MCF 10A (cell line): Measurements from ENCODE around the gene NRXN3. TPM values are rescaled to one million over a fixed set of nuclear protein-coding genes. Genes with fewer than 3 reads are reported as not detected.
"Not testable (repeated sequence)": the region's sequence is repeated elsewhere in the genome, so short reads cannot be mapped to it uniquely, and the experiment has no call there.

Source experiments
- BruUV-seq: library from RNA; stranded (reverse); fragments of 400-500 nt; replicated peaks from 2 replicates; lab custom pipeline; 2021; lab: Mats Ljungman, UMichigan
- CTCF ChIA-PET: fragments of 300-600 bp; sonication (Branson Sonifier 250); formaldehyde crosslinking; extraction: SDS; loops from one replicate; lab custom pipeline; 2021; ENCODE audit warnings: antibody characterized with exemption, inconsistent platforms; lab: Yijun Ruan, JAX
- POLR2A ChIA-PET: fragments of 300-600, 350-650 bp; sonication (Branson Sonifier 250); formaldehyde crosslinking; extraction: SDS; loops from one replicate; lab custom pipeline; 2020; ENCODE audit warnings: antibody characterized with exemption, inconsistent platforms; lab: Yijun Ruan, JAX
- DNase-seq: peaks from one replicate; pipeline ENCODE4 v3.0.0-alpha.2; 2018; ENCODE audit not compliant: unreplicated experiment
- H3K27ac Mint-ChIP-seq: one replicate; pipeline ENCODE4 v1.8.0; 2022; ENCODE audit warnings: mild to moderate bottlenecking, low read depth, mixed read lengths; ENCODE audit not compliant: unreplicated experiment
- H3K27me3 Mint-ChIP-seq: one replicate; pipeline ENCODE4 v1.8.0; 2022; ENCODE audit warnings: mixed read lengths; ENCODE audit not compliant: insufficient read depth, unreplicated experiment
- H3K36me3 Mint-ChIP-seq: one replicate; pipeline ENCODE4 v1.8.0; 2022; ENCODE audit warnings: mild to moderate bottlenecking, moderate library complexity, mixed read lengths; ENCODE audit not compliant: insufficient read depth, unreplicated experiment
- H3K4me1 Mint-ChIP-seq: one replicate; pipeline ENCODE4 v1.8.0; 2022; ENCODE audit warnings: mixed read lengths; ENCODE audit not compliant: insufficient read depth, unreplicated experiment
- H3K4me3 Mint-ChIP-seq: one replicate; pipeline ENCODE4 v1.8.0; 2022; ENCODE audit warnings: mild to moderate bottlenecking, moderate library complexity, mixed read lengths; ENCODE audit not compliant: unreplicated experiment
- H3K9me3 Mint-ChIP-seq: one replicate; pipeline ENCODE4 v1.8.0; 2022; ENCODE audit warnings: mixed read lengths; ENCODE audit not compliant: unreplicated experiment
- intact Hi-C: fragments of 100-400 bp; cut with micrococcal nuclease; formaldehyde crosslinking; loops from 2 replicates; pipeline ENCODE4 v1.14.1; 2022
- total RNA-seq: library from RNA; stranded (reverse); gene quantifications from 2 replicates; pipeline ENCODE4 v1.2.3, GENCODE V29; 2022
- TF ChIP-seq, protein P1 (sequence below): fragments of 200-600 bp; IDR thresholded peaks from one replicate; pipeline ENCODE4 v1.8.0; 2022; ENCODE audit warnings: antibody characterized with exemption, mild to moderate bottlenecking; ENCODE audit not compliant: unreplicated experiment

The NRXN3 gene
- total RNA-seq, 1 experiment from 2014 or later, result not detected

- TF ChIP-seq, protein P1, sequence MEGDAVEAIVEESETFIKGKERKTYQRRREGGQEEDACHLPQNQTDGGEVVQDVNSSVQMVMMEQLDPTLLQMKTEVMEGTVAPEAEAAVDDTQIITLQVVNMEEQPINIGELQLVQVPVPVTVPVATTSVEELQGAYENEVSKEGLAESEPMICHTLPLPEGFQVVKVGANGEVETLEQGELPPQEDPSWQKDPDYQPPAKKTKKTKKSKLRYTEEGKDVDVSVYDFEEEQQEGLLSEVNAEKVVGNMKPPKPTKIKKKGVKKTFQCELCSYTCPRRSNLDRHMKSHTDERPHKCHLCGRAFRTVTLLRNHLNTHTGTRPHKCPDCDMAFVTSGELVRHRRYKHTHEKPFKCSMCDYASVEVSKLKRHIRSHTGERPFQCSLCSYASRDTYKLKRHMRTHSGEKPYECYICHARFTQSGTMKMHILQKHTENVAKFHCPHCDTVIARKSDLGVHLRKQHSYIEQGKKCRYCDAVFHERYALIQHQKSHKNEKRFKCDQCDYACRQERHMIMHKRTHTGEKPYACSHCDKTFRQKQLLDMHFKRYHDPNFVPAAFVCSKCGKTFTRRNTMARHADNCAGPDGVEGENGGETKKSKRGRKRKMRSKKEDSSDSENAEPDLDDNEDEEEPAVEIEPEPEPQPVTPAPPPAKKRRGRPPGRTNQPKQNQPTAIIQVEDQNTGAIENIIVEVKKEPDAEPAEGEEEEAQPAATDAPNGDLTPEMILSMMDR, result no peak
- CTCF ChIA-PET, result interaction anchor here (0.5 kb wide), 1 partner anchor 1473 kb away, joined by 3 read pairs; no protein-coding TSS in a partner anchor
- no peak overlapping the region for H3K27ac Mint-ChIP-seq
- POLR2A ChIA-PET, result no interaction called here
- intact Hi-C loops, result loop anchor here (10.0 kb wide), 3 partner anchors 187 to 1567 kb away; no protein-coding TSS in a partner anchor
- no peaks in the 10 kb centered on the region for H3K9me3 Mint-ChIP-seq
- BruUV-seq, result no TSS peak
- H3K27me3 Mint-ChIP-seq, result no peaks in the 10 kb centered on the region
- H3K4me1 Mint-ChIP-seq, result peaks cover 20% of the 10 kb centered on the region
- H3K4me3 Mint-ChIP-seq, result no peak overlapping the region
- no peak for DNase-seq
- no peaks in the 10 kb centered on the region for H3K36me3 Mint-ChIP-seq
These were observed 847.4 kb downstream of the NRXN3 start for GRCh38 chr14:79017561-79017960.

- H3K36me3 Mint-ChIP-seq, result no peaks in the 10 kb centered on the region
- H3K4me1 Mint-ChIP-seq, result peaks cover 20% of the 10 kb centered on the region
- POLR2A ChIA-PET, result no interaction called here
- intact Hi-C loops, result loop anchor here (10.0 kb wide), 3 partner anchors 186 to 1566 kb away; no protein-coding TSS in a partner anchor
- no peaks in the 10 kb centered on the region for H3K9me3 Mint-ChIP-seq
- no peak overlapping the region for H3K27ac Mint-ChIP-seq
- TF ChIP-seq, protein P1, result no peak
- no peaks in the 10 kb centered on the region for H3K27me3 Mint-ChIP-seq
- no TSS peak for BruUV-seq
- H3K4me3 Mint-ChIP-seq, result no peak overlapping the region
- CTCF ChIA-PET, result no interaction called here
- DNase-seq, result no peak
These were observed 848.7 kb downstream of the NRXN3 start for GRCh38 chr14:79018836-79019235.

DNA sequence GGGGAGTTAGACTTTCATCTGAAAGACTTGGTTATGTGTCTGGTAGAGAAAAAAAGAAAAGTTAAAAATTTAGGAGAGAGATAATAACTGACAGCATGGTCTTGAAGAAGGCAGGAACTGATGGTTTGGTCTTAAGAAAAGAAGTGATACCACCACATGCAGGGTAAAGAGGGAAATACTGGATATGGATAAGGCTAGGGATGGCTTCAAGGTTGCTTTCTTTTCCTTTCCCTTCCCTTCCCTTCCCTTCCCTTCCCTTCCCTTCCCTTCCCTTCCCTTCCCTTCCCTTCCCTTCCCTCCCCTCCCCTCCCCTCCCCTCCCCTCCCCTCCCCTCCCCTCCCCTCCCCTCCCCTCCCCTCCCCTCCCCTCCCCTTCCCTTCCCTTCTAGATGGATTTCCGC, 849.7 kb downstream of the NRXN3 start:
- peaks cover 20% of the 10 kb centered on the region for H3K4me1 Mint-ChIP-seq
- H3K9me3 Mint-ChIP-seq, H3K36me3 Mint-ChIP-seq, H3K4me3 Mint-ChIP-seq, DNase-seq, POLR2A ChIA-PET, H3K27ac Mint-ChIP-seq, H3K27me3 Mint-ChIP-seq, BruUV-seq: not testable (repeated sequence)
- CTCF ChIA-PET, result interaction anchor here (0.7 kb wide), 1 partner anchor 194 kb away, joined by 4 read pairs; no protein-coding TSS in a partner anchor
- intact Hi-C loops, result loop anchor here (10.0 kb wide), 3 partner anchors 185 to 1565 kb away; no protein-coding TSS in a partner anchor

DNA sequence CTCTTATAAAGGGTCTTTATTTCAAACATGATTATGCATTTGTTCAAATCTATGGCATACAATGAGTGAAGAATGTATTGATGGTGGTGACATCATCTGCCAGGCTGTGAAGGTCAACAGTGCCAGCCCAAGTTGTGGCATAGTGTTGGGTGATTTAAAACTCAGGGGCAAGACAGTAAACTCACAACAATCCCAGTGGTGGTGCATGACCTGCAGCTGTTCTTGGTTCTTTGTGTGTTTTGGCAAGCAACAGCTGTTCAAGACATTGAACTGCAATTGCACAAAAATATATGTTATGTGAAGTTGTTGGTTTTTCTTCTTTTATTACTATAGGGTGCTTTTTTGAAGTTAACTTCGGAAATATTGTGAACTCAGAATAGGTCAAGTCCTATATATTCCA, 851.6 kb downstream of the NRXN3 start:
- Mint-ChIP-seq H3K4me3 (no peak overlapping the region), H3K4me1 (peaks cover 15% of the 10 kb centered on the region), H3K27me3 (no peaks in the 10 kb centered on the region), H3K27ac (no peak overlapping the region), H3K9me3 (no peaks in the 10 kb centered on the region), H3K36me3 (no peaks in the 10 kb centered on the region)
- TF ChIP-seq, protein P1, result no peak
- no TSS peak for BruUV-seq
- intact Hi-C loops, result no loop called here
- CTCF ChIA-PET, result interaction anchor here (0.6 to 1.8 kb wide), 5 partner anchors 12 to 88 kb away, joined by 3 to 7 read pairs (median 3); no protein-coding TSS in a partner anchor
- POLR2A ChIA-PET, result no interaction called here
- no peak for DNase-seq

- ChIA-PET POLR2A (no interaction called here), CTCF (no interaction called here)
- TF ChIP-seq, protein P1, result no peak
- no peaks in the 10 kb centered on the region for H3K36me3 Mint-ChIP-seq
- no peak overlapping the region for H3K27ac Mint-ChIP-seq
- no peaks in the 10 kb centered on the region for H3K27me3 Mint-ChIP-seq
- DNase-seq, result no peak
- no TSS peak for BruUV-seq
- H3K4me1 Mint-ChIP-seq, result no peaks in the 10 kb centered on the region
- intact Hi-C loops, result no loop called here
- H3K9me3 Mint-ChIP-seq, result no peaks in the 10 kb centered on the region
- H3K4me3 Mint-ChIP-seq, result no peak overlapping the region
These were observed 857.0 kb downstream of the NRXN3 start for GRCh38 chr14:79027138-79027537.
